ENCODE measurements around the gene ACADVL.

GRCh38 chr17:7190276-7190917 lies 29.3 kb upstream of the ACADVL start:
- TF ChIP-seq CTCF (IDR thresholded peaks at IDR 0.05; ENCODE audit: insufficient read depth, low read depth, low read length) (no peak), EZH2 (IDR thresholded peaks at IDR 0.05; ENCODE audit: insufficient read depth, low read length) (no peak)

All from astrocyte (in vitro differentiated cells and primary cell).